ENCODE results near the gene WLS.
"Not testable (repeated sequence)": the region's sequence is repeated elsewhere in the genome, so short reads cannot be mapped to it uniquely, and the experiment has no call there.

The WLS gene

DNA sequence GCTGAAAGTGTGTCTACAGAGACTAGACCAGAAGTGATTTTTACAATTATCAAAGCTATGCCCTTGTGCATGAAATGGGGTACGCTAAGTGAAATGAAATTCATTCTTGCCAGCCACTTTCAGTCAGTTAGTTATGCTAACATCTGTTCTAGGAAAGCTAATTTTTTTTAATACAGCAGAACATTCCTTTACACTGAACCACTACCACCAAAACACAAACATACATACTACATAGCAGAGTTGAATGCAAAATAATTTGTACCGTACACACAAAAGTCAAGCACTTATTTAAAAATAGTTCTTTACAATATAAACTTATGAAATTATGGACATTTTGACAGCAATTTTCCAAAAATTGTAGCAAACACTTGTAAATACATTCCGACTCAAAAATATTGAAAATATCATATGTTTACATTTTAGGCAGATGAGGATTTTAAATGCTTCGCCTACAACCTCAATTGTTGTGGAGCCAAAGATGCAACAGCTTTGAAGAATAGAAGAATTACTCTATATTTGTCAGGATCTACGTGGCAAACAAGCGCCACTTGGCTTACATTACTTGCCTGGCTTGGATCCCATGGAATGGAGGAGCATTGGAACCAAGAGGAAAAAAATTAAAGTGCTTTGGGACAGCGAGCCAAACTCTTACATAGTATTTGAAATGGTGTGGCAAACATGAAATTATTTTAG lies 30.6 kb downstream of the WLS start:
- DNase-seq (ENCODE audit: low read depth in 1 of 2, low spot score in 1 of 2): no peak

DNA sequence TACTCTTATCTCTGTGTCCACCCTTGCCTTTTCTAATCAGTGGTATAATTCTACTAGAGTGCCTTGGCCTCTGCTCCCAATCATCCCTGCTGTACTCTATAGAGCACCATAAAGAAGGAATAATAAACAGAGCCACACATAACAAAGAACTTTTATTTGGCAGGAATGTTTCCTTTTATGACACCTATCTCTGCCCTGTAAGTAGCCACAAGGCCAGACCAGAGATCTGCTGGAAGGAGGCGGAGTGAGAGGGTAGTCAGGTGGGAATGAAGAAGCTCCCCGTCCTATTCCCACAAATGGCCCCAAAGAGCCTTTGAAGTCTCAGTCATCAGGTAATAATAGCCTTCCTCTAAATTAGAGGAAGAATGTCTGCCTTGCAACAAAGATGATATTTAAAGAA lies 32.7 kb downstream of the WLS start:
- DNase-seq (ENCODE audit: low read depth in 1 of 2, low spot score in 1 of 2): no peak

DNA sequence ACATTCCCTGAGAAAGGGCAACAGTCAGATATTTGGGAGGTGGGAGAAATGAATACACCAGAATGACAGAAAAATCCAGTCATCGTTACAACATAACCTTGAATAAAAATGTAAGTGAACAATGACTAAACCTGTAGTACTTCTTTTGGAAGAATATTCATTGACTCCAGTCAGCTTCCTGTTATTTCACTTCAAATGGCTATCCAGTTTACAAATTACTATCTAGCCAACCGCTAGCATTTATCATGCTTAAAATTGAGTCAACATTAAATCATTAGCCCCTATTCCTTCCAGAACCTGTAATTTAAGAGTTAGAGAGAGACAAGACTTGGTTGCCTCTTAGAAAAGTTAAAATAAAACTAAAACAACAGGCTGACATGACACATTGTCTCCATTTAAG lies 33.6 kb downstream of the WLS start:
- DNase-seq (ENCODE audit: low read depth in 1 of 2, low spot score in 1 of 2): no peak

DNA sequence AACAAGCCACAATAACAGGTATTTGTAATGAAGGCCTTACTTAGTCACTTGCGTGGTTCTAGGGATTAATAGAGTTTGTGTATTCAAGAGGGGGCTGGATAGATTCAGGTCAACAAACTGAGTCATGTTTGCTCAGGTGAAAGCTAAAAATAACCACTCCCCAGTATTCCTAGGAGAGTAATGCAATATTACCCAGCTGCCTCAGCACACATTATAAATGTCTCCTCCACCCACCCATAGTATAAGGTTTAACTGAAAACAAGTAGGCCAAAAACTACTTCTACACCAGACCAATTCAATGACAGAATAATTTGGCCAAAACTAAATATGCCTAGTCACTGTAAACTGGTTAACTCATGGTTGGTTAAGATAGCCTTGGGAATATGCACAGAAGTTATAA lies 34.4 kb downstream of the WLS start:
- DNase-seq (ENCODE audit: low read depth in 1 of 2, low spot score in 1 of 2): no peak

DNA sequence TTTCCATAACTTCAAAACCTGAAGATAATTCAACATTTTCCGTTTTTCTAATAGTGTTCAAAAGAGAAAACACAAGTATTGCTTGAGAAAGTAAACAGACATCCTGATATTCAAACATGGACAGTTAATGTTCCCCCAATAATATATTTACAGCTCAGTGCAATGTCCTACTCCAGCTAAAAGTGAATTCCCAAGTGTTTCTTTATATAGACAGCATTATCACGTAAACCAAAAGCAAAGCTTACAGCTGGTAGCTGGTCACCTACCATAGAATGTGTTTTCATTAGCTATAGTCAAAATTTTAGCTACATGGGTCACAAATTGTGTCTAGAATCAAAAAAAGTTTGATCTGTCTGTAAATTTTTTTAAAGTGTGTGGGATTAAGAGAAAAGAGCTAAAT lies 34.9 kb downstream of the WLS start:
- DNase-seq (ENCODE audit: low read depth in 1 of 2, low spot score in 1 of 2): no peak

DNA sequence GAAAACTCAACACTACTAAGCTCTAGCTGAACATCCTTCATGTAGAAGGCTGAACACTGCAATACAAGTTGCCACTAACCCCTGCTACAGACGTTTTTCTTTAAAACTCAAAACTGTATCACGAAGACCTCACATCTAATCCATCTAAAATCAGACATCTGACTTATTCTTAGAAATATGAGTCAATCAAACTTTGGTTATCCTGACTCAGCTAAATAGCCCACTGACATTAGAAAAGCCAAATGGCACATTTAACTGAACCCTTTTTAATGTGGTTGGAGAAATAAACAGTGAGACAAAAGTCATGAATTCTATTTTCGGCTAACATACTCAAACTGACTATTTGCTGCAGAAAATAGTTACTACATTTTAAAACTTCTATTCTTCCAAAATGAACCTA lies 35.6 kb downstream of the WLS start:
- no peak for DNase-seq (ENCODE audit: low read depth in 1 of 2, low spot score in 1 of 2)

DNA sequence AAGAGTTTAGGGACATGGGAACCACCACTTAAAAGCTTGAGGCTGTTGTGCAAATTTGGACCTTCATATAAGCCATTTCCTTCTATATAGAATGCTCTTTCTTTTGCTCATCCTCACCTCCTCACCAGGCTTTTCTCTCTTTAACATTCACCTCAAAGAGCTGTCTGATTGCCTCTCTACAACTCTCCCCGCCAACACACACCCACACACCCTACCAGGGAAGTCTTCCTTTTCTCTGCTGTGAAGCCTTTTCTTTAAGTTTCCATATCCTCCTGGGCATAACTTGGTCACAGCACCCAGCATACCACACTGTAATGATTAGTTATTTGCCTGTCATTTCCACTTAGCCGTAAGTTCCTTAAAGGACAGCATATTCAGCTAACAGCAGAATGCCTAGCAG lies 40.6 kb downstream of the WLS start:
- DNase-seq (ENCODE audit: low read depth in 1 of 2, low spot score in 1 of 2): no peak

DNA sequence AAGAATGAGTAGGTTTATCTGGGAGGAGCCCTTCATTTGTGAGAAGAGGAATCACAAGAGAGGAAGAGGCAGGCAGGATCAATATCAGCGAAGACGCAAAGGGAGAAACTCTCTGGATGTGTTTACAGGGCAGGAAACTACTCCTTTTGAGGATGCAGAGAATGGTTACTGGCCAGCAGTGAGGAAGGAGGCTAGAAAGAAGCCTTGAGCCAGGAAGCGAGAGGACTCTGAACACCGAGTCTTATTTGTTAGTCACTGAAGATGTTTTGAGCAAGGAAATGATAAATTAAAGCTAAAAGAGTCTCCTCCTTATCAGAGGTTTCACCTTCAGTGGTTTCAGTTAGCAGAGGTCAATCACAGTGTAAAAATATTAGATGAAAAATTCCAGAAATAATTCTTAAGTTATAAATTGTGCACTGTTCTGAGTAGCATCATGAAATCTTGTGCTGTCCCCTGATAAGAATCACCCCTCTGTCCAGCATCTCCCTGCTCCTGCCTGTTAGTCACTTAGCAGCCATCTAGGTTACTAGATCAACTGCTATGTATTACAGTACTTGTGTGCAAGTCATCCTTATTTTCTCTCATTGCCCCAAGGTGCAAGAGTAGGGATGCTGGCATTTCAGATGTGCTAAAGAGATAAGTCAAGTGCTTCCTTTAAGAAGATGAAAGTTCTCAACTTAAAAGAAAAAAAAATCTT lies 43.5 kb downstream of the WLS start:
- no peak for DNase-seq (ENCODE audit: low read depth in 1 of 2, low spot score in 1 of 2)

DNA sequence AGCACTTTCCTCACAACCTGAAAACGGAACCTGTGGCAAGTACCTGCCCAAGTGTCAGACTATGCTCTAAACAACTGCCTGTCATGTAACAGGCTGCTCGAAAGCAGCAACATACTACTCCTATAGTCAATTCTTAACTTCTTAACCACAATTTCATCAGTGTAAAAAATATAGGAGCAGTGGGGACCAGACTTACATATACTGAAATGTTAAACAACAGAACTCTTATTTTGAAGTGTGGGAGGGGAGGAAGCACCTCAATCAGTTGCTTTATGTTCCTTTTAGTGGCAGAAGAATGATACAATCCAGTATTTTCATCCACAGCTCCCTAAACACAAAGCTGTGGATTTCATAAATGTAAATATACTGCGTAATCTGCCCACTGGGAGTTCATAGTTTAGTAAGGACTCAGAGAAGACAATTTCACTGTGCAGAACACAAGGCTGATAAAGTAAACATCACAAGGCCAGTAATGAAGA lies 44.2 kb downstream of the WLS start:
- no peak for DNase-seq (ENCODE audit: low read depth in 1 of 2, low spot score in 1 of 2)

DNA sequence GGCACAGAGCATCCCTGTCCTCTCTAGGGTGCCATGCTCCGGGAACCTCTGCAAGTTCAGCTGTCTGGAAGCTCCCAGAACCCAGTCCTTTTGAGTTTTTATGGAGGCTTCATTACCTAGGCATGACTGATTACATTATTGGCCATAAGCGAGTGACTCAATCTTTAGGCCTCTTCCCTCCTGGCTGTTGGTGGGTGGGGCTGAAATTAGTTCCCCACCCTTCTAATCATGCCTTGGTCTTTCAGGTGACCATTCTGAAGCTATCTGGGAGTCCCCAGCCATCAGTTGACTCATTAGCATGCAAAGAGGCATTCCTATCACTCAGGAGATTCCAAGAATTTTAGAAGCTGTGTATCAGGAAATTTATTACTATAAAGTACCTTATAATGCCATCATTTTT lies 46.6 kb downstream of the WLS start:
- no peak for DNase-seq (ENCODE audit: low read depth in 1 of 2, low spot score in 1 of 2)

DNA sequence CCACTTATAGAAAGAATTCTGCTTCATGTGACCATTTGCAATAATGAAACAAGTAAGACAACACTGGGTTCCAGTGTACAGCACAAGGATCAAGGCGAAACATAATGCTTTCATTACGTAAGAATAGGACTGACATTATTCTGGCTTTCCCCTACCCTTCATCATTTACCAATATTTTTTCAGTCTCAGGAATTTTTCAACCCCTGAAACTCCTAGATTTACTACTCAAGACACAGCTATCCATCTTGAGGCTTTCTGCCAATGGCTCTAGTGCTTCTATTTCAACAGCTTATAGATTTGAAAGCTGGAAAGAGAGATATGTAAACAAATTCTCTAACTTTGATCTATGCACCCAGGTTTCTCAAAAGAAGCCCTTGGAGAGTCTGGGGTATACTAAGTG lies 48.4 kb downstream of the WLS start:
- DNase-seq (ENCODE audit: low read depth in 1 of 2, low spot score in 1 of 2): no peak

DNA sequence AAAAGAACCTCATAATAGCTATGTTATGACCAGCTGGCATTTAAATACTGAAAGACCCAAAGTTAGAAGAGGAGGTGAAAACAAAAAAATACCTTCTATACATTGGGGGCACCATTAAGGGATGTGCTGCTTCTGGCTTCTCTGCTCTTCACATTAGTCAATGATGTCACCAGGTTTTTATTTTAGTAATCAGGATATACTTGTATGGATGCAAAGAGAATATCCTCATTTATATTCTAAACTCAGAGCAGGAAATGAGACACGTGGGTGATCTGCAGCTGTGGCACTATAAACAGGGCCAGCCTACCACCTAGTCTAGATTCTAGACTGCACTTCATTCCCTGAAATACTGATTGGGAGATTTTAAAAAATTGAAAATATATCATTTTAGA lies 51.2 kb downstream of the WLS start:
- no peak for DNase-seq (ENCODE audit: low read depth in 1 of 2, low spot score in 1 of 2)

DNA sequence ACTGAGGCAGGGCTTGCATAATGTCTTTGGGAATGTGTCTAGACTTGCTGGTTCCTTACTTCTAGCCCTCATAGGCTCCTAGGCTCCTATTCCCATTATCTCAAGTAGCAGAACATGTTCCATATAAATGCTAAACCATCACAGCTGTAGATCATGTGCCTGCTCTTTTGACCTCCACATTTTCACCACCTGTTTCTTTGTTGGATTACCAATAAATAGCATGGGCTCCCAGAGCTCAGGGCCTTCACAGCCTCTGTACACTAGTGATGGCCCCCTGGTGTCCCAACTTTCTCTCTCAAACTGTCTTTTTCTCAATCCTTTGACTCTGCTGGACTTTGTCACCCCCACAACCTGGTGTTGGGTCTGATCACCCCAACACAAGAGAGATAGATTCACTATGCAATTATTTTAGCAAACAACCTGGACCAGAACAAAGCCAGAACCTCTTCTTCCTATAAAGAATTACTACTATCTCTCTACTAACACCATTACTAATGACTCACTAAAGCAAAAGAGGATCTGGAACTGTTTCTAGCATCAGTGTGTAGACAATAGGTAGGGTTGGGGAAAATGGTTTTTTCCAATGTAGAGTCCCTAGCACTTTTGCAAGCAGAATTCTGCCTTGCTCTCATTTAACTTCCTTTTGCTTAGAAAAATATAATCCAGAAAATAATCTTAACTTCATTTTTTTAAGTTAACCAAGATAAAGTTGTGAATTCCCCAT lies 51.7 kb downstream of the WLS start:
- no peak for DNase-seq (ENCODE audit: low read depth in 1 of 2, low spot score in 1 of 2)

DNA sequence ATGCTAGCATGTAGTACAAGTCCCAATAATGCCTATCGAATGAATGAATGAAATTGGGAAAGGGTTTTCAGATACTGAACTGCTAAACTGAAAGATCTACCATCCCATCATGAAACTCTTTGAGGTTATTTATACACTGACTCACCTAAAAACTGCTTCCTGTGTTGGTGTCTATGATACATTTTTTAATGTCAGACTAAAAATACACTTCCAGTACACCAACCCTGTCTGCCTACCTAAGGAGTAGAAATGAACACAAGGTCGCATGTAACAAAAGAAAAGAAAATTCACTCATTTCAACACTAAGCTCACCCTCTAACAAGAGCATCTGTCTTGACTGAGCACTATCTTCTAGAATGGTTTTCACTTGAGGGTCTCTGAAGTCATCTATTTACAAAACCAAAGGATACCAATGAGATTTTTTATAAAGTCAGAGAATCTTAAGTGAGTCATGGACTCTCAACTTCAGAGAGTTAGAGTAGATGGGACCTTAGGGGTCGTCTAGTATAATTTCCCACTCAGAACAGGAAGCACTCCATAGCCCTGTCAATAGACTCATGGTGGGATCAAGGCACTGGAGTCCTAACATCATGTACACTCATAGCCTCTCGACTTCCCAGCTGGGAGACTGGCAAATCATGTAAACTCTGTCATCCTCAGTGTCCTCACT lies 53.4 kb downstream of the WLS start:
- no peak for DNase-seq (ENCODE audit: low read depth in 1 of 2, low spot score in 1 of 2)

DNA sequence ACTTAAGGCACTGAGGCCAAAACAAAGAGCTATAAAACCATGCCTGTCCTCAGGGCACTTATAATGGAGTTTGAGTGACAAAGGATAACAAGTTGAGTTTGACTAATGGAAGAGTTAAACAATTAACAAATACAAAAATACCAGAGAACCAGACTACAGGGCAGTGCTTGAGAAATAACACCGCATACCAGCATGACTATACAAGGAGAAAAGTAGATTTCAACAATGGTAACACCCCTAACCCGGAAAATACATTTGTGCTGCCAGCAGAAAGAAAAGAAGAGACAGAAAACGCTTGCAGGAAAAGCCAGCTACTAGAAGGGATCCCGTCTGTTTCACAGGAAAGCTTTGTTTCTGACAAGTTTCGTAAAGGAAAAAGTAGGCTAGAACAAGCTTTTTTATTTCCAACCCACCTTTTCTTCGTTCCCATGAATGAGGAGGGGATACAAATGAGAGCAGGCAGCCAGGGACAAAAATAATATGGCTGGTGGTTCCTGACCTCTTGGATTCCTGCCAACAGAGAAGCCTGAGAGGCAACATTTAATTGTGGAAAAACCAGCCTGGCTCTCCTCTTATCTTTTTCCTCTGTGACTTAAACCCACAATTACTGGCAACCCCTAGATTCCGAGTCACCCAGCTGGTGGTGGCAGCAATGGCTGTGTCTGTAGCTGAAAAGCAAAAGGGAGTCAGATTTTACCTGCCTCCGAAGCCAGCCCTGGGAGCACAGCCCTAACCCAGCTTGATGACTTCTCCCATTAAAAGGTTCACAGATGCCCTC lies 56.5 kb downstream of the WLS start:
- DNase-seq (ENCODE audit: low read depth in 1 of 2, low spot score in 1 of 2): no peak

DNA sequence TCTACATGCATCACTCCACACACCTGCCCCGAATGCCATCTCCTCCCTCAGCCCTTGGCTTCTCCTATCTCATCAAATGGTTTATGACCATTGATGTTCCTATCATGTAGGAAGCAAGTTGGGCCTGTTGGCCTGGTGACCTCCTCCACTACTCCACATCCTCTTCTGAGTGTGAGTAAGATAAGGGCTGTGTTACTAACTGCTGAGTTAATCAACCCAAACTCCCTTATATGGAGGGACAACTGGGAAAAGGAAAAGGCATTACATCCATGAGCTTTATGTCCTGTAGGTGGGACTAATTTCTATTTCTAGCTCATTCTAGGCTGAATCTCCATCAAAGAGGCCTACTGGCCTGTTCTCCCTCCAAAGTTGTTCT lies 57.6 kb downstream of the WLS start:
- no peak for DNase-seq (ENCODE audit: low read depth in 1 of 2, low spot score in 1 of 2)

DNA sequence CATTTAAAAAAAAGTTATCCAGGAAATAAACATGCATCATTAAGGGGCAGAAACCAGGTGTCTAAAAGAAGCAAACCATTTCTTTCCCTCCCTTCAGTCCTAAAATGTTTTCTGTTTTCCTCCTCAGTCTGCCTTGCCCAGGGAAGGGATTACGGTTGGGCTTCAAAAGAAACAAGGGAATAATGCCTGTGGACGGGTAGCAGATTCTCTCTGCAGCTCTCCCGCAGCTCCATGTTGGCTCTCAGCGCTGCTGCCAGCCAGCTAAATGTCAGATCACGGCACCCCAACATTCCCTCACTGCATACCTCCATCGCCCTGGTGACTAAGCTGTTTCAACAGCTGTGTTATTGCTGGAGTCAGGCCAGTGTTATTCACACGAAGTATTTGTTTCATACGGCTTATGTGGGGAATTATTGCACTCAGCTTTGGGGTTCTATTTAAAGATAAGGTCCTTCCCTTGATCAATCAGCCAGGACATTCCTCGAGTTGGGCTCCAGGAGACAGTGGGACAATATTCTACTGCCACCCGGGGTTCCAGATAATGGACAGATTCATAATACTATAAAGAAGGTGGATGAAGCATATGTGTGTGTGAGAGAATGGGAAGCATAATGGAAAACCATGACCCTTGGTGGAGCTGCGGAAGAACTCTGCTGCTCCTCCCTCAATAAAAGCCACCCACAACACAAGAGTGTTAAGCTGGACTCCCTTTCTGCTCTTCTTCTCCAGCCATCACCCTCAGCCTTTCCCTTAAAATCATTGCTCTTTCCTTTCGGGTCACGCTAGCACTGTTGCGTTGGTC lies 58.2 kb downstream of the WLS start:
- no peak for DNase-seq (ENCODE audit: low read depth in 1 of 2, low spot score in 1 of 2)

DNA sequence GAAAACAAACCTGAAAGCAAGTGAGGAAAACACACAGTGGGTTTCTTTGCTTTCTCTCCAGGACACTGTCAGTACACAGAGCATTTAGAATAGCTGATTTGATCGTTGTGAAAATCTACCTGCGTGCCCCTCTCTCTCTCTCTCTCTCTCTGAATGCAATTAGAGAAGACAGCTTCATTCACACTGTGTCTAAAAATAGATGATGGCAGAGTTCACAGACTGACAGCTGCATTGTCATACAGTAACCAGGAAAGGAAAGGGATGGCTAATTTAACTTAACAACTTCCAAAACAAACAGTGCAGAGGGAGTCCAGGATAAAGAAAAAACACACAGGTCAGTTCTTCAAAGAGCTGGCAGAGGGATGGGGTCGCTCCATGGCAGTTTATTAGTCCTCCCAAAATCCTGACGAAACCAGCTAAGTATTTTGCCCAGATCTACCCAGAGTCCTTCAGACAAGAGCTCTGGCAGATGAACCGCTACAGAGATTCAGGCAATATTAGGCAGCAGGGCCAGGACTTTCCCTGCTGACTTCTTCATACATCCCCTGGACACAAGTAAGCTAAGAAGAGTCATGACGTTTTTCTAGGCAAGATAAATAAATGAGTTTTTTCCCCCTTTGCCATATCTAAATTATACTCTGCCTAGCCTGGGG lies 58.9 kb downstream of the WLS start:
- no peak for DNase-seq (ENCODE audit: low read depth in 1 of 2, low spot score in 1 of 2)

DNA sequence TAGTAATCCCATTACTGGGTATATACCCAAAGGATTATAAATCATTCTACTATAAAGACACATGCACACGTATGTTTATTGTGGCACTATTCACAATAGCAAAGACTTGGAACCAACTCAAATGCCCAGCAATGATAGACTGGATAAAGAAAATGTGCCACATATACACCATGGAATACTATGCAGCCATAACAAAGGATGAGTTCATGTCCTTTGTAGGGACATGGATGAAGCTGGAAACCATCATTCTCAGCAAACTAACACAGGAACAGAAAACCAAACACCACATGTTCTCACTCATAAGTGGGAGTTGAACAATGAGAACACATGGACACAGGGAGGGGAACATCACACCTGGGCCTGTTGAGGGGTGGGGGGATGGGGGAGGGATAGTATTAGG lies 60.5 kb downstream of the WLS start:
- DNase-seq (ENCODE audit: low read depth in 1 of 2, low spot score in 1 of 2): not testable (repeated sequence)

All from activated T-helper 1 cell treated with anti-CD3 and anti-CD28 coated beads, Interleukin-2, amount 50 U/mL, for 16 hours (primary cell).